Stimulated activated CD4-positive, alpha-beta T cell treated with anti-CD3 and anti-CD28 coated beads, TNF-alpha, amount 100 ng/mL, for 24 hours (primary cell): ENCODE results near the gene MRC2.

Experiments
- DNase-seq, 3 experiments: peaks; one replicate each; pipeline ENCODE4 v3.0.0-alpha.2; 2020; ENCODE audit warnings: low read depth in 3 of 3

MRC2 gene

DNA sequence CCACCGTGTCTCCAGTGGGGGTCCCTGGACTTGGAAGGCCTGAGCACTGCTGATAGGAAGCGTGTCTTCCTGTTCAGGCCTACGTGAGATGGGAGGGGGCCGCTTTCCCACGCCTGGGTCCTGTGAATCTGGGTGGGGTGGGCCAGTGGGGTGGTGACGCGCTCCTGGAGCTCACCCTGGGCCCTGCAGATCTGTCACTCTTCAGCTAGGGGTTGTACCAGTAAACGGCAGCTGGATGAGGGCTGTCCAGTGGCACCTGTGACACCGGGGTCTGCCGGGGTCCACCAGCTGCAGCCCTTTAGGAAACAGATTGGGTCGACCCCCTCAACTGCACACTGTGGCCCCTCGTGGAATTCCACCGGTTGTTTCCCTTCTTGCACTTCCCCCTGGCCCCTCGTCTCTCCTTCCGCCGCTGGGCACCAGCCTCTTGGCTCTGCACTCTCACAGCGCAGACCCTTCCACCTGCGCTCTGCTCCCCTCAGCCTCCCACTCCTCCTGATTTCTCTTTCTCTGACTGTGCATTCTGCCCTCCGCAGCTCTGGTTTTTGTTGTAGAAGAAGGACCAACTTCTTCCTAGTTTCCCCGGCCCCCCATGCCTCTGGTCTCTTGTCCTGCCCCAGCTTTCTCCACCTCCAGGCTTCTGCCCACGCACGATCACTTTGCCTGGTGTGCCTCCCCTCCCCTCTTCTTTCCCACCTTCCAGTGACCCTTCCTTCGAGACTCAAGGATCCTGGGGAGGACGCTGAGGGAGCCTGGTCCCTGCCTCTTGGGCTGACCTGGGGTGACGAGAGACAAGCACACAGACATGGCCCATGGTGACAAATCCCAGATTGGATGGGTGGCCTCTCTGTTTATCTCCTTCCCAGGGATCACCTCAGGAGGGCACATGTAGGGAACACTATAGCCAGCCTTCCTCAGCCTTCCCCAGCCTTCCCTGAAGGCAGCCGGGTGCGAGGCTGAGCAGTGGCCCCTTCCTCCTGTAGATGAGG is 4.8 kb downstream of the MRC2 start:
- DNase-seq: no peak

DNA sequence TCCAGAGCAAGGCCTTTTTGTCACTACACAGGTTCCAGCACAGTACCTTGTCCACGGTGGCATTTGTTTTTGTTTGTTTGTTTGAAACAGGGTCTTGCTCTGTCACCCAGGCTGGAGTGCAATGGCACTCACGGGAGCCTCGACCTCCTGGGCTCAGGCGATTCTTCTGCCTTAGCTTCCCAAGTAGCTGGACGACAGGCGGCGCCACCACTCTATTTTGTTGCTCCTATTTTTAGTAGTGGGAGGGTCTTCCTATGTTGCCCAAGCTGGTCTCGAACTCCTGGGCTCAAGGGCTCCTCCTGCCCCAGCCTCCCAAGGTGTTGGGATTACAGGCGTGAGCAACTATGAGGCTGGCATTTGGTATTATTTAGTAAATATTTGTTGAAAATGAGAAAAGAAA is 10.3 kb downstream of the MRC2 start:
- no peak for DNase-seq

DNA sequence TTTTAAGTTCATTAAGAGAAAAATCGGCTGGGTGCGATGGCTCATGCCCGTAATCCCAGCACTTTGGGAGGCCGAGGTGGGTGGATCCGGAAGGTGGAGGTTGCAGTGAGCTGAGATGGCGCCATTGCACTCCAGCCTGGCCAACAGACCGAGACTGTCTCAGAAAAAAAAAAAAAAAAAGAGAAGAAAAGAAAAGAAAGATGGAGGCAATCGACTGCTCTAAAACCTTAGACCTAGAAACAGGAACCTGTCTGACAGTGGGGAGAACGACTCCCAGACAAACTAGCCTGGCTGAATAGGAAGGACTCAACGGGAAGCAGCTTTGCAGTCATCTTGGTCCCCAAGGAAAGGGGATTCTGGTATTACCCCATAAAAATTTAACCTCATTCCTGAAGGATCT is 13.7 kb downstream of the MRC2 start:
- no peak for DNase-seq

DNA sequence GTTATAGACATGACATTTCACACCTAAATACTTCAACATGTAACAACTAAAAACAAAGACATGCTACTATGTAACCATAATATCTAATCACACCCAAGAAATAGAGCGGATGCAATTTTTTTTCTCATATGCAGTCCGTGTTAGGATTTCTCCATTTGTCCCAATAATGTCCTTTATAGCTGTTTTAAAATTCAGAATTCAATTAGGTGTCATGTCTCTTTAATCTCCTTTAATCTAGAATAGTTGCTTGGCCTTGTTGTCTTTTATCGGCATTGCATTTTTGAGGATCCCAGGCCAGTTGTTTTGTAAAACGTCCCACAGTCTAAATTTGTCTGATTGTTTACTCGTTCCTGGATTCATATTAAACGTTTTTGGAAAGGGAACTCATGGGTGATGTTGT is 14.5 kb downstream of the MRC2 start:
- no peak for DNase-seq

DNA sequence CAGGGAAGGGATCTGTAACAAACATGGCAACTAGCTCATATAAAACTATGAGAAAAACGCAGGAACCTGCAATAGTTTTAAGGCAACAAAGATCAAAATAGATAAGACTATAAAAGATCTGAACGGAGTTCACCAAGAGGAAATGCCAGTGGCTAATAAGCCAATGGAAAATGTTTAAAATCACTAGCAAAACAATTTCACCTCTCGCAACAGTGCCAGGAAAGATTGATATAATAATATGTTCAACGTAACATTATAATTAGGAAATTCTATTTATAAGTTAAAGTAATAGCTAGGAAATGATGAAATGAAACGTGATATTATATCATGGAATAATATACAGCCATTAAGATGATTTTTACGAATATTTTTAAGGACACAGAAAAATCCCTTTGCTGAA is 16.0 kb downstream of the MRC2 start:
- DNase-seq: no peak

DNA sequence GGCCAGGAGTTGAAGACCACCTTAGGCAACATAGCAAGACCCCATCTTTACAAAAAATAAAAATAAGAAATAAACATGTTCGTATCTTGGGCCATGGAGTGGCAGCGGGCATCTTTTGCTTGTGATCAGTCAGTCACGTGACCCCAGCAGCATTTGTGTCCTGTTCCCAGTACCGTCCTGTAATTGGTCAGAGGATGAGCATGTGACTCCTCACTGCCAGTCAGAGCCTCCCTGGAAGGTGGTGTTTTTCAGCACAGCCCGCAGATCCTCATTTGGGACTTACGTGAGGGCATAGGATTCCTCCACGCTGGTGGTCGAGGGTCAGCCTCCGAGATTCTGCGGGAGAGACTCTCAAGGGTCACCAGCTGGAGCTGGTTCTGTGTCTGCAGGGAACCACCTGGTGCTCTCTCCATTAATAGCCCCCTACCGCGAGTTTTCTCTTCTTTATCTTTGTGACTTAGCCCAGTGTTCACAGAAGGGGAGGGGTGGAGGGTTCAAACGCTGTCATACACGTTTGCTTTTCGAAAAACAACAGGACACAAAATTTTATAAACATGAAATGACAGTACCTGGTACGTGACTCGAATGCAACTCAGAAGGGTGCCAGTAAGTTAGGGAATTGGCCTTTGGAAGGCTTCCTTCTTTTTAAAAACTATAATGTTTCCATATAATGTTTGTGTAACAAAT is 17.2 kb downstream of the MRC2 start:
- DNase-seq: no peak

DNA sequence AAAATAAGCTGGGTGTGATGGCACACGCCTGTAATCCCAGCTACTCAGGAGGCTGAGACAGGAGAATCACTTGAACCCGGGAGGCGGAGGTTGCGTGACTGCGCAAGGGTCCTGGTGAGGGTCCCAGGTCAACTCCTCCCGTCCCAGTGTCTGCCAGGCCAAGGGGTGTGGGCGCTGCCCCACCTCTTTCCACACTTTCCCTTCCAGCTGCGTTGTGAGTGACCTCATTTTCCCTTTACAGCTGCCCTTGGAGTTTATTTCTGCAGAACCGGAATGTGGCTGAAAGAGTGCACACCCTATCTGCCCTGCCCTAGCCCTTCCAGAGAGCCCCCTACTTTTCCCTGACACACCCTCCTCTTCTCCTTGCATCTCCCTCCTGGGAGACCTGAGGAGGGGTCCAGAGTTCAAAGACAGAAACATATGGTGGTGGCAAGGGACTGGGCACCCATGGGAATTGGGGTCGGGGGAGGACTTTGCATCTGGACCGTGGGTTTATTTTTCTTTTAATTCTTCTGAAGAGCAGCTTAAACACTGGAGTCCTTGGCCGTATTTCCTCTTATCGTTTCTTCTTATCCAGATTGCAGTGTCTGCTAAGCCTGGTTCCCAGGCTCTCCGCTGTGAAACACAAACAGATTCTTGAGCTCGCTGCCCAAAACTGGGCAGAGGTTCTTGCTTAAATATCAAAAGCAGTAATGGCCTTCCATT is 20.9 kb downstream of the MRC2 start:
- DNase-seq: no peak

DNA sequence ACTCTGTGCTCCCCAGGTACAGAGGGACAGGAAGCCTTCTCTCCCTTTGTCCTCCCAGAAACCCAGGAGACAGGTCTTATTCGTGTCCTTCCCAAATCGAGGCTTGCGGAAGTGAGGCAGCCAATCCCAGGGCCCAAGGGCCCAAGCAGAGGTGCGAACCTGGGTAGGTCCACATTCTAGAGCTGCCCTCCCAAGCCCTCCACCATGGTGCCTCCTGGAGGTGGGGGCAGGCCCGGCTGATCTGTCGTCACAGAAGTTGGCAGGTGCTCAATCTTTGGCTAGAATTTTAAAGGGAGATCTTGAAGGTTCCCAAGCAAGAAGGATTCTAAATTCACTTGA is 21.5 kb downstream of the MRC2 start:
- DNase-seq: no peak

DNA sequence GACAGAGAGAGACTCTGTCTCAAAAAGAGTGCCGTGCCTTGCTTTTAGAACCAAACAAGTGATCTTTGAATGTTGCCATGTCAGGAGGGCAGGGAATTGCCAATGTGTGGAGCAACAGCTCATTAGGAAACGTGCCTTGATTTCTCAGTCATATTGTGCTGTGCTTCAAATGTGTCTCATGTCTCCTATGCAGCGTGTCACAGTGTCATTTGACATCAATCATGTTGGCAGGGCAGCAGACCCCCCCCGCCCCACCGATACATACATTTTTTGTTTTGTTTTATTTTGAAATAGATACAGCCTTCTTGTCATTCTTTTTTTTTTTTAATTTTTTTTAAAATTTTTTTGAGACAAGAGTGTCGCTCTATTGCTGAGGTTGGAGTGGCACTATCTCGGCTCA is 22.1 kb downstream of the MRC2 start:
- no peak for DNase-seq

DNA sequence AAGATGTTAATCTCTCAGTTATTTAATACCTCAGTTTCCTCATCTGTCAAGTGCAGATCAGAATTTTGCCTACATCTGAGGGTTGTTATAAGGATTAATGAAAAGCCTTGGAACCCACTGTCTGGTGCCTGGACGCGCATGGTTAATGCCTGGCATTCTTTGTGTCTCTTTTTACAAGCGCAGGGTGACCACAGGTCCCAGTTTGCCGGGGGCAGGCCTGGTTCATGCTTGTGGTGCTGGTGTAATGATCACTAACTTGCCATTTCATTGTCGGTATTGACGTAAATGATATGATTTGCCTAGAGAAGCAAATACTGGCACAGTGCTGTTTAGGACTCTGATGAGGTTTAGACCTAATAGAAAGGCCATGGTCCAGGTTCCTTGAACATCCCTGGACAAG is 23.1 kb downstream of the MRC2 start:
- DNase-seq: no peak

DNA sequence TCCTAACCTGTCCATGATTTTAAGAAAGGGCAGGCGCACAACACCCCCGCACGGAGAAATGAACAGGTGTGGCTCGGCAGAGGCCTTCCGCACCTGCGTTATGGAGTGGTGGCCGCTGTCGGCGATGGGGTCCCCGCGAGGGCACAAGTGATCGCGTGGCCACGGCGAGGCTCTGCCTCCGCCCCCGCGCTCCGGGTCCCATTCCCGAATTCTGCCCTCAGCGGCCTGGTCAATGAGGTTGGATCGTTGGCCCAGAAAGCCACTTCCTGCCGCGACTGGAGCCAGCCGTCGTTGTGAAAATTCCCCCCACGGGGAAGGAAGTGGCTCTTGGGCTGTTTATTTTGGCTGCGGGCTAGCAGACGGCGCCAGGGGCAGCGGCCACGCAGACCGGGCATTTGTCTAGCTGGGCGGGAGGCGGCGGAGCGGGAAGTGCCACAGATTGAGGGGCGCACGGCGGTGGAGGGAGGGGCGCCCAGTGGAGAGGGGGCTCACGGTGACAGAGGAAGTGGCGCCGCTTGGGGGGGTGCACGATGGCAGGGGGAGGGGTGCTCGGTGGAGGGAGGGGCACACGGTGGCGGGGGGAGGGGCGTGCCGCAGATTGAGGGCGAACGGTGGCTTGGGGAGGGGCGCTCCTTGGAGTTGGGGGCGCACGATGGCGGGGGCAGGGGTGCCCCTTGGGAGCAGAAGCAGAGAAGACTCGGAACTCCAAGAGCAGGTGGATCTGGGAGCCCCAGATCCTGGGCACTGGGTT is 25.0 kb downstream of the MRC2 start:
- peak in 1 of 3 experiments; percentile 24 for DNase-seq

DNA sequence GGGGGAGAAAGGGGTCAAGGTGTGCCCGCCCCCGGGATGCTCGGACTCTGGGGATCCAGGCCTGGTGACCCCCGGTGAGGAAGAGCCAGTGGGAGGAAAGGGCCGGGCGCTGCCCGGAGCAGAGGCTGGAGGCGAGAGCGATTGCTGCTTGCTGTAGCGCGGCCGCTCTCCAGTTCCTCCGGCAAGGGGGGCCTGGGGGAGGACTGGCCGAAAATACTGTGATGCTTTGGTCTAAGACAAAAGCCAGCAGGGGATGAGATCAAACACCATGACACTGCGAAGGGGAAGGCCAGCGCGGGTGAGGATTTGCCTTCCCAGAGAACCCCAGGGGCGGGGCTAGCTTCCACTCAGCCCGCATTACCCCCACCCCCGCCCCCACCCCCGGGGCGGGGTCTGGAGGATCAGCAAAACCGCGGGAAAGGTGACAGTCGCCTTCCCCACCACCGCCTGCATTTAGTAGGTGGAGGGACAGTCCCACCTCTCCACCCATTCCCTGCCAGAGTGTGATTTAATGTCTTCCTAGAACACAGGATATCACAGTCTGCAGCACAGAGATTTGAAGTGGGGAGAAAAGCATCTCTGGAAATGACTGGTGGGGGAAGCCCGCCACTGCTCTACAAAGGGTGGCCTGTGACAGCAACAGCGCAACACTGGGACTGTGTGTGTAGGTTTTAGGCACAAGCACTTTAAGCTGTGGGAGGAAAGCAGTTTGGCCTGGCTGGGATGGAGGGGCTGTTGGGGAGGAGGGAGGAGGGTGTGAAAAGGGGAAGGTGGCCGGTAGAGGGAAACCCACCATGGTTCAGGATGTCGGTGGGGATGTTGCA is 25.7 kb downstream of the MRC2 start:
- peak; percentile 76 to 95 (median 81) for DNase-seq

DNA sequence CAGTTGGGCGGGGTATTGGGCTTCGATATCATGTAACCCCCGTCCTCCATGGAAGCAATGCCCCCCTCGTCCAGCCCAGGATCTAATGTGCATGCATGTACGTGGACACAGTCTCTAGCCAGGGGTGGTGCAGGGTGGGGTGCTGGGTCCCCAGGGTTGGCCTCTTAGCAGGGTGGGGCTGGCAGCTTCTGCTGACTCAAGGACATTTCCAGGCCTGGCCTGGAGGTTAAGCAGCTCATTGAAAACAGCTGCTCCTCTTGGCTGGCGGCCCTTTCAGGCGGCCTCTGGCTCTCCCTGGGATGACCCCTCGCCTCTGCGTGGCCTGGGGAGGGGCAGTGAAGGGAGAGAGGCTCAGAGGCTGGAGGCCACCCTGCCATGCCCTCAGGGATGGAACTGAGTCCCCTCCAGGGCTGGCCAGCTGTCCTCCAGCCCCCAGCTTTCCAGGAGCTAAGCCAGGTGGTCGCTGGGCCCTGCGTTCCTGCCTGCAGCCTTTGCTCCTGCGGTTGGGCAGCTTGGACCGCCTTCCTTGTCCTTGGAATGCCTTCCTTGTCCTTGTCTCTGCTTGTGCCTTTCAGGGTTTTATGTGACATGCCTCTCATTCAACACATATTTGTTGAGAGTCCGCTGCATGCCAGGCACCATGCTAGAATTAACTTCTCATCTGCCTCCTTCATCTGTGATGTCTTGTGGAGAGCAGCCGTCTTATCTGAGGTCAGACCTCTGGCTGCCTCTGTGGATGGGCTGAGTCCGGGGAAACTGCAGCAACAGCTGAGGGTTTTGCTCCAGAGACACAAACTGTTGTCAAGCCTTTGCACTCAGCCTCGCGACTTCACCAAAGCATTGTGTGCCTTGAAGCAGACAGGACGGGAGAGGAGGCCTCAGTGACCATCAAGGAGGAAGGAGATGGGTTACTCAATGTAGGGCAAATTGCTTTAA is 26.6 kb downstream of the MRC2 start:
- no peak for DNase-seq

DNA sequence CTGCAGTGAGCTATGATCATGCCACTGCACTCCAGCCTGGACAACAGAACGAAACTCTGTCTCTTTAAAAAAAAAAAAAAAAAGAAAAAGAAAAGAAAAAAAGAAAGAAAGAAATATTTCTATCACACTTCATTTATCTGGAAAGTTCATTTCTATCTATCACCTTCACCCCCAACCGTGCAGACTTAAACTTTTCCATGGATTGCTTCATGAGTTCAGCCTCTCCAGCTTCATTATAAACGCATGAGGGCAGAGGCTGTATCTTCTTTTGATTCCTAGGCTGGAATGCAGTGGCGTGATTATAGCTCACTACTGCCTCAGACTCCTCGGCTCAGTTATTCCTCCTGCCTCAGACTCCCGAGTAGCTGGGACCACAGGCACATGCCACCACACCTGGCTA is 28.2 kb downstream of the MRC2 start:
- DNase-seq: no peak

DNA sequence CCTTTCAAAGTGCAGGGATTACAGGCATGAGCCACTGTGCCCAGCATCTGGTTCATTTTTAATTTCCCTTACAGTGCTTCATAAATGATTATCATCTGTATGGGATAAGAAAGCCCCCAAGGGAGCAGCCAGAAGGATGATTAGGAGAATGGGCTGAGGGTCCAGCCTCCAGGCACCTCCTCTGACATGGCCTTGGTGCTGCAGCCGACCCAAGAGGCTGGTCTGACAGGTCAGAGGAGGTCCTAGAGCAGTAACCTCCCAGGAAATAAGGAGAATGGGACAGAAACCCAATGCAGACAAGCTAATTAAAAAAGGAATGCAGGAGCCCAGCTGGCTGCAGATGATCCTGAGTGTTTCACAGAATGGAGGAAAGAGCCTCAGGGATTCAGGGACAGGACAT is 29.0 kb downstream of the MRC2 start:
- DNase-seq: no peak

DNA sequence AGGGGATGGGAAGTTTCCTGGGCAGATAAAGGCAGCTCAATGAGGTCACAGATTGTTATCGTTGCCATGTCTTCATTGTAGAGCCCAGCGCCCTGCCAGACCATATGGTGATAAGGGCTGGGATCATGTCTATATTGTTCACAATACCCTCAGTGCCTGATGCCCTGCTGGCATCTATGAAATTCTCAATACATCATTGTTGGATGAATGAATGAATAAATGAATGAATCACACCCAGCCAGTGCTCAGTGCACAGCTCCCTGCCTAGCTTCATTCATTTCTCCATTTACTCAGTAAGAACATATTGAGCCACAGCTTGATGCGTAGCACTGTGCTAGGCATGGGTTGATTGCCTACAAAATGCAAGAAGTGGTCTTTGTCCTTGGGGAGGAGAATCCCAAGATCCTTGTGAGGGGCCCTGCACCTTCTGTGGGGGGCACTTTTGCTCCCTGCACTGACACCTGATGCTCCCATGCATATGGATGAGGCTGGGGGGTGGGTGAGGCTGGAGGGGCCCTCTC is 29.7 kb downstream of the MRC2 start:
- no peak for DNase-seq

DNA sequence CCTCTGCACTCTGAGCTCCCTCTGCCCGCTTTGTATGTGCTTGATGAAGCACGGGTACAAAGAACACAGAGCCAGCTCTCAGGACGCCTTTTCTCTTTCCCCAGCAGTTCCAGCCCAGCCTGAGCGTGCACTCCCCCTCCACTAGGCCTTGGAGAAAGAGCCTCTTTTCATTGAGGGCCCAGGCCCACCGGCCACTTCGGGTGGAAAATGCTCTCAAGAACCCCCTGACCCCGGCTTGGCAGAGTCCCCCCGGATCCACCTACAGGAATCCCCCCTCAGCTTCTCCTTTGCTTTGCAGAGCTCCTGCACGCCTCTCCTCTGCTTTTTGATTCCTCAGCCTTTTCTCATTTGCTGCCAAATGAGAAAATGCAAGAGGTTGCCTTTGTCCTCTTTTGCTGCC is 30.2 kb downstream of the MRC2 start:
- no peak for DNase-seq

DNA sequence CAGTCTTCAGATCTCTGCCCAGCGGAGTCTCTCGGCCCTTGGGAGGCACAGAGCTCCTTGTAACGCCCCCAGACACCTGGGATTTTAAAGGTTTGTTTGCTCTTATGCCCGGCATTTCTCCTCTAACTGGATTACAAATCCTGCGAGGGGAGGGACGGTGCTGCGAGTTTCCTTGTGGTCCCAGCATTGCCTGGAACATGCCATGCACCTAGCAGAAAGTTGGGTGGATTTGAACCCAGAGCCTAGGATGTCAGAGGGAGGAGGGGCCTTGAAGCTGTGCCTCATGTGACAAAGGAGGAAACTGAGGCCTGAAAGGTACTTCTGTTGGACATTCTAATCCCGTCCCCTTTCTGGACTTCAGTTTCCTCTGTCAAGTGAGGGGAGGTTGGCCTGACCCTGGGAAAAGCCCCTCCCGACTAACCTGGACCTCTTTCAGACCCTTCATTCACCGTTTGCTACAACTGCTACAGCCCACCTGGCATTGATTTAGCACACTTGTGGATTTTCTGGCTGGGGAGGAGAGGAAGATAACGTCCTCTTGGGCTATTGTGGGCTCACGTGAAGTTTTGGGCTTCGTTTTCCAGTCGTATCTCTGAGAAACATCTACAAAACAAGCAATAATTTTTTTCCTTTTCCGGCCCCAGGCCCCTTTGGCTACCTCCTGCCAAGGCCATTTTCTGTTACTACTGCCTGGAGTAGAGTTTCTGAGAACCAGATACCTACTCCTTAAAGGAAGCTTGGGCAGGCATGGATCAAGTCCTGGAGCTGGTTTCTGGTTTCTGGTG is 30.9 kb downstream of the MRC2 start:
- DNase-seq: no peak

DNA sequence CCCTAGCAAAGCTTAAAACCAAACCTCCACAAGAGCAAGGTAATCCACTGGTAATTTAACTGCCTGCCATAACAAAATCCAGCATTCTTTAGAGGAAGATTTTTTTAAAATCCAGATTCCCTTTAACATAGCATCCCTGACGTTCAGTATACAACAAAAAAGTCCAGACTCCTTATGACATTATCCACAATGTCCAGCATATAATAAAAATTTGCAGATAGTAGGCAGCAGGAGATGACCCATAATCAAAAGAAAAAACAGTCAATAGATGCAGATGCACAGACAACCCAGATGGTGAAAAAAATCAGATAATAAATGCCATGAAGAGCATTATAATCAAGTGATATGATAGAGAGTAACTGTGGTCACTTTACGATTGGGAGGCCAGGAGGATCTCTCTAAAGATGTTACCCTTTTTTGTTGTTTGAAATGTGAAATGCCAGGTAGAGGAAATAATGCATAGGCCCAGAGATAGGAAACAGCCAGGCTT is 33.2 kb downstream of the MRC2 start:
- DNase-seq: no peak
